Osteocyte (in vitro differentiated cells): ENCODE data around the gene TRIM44. TPM values are rescaled to one million over a fixed set of nuclear protein-coding genes. Genes with fewer than 3 reads are reported as not detected.

Experiments
- DNase-seq: peaks from one replicate; pipeline ENCODE4 v3.0.0; 2021; ENCODE audit warnings: mixed read lengths; ENCODE audit not compliant: unreplicated experiment; ENCODE audit errors: extremely low spot score
- H3K27ac Mint-ChIP-seq: one replicate; pipeline ENCODE4 v1.8.0; 2021; ENCODE audit warnings: mild to moderate bottlenecking, mixed read lengths; ENCODE audit not compliant: unreplicated experiment
- H3K27me3 Mint-ChIP-seq: one replicate; pipeline ENCODE4 v1.8.0; 2021; ENCODE audit warnings: mixed read lengths; ENCODE audit not compliant: unreplicated experiment
- H3K36me3 Mint-ChIP-seq: one replicate; pipeline ENCODE4 v1.8.0; 2021; ENCODE audit warnings: mixed read lengths; ENCODE audit not compliant: unreplicated experiment
- H3K4me1 Mint-ChIP-seq: one replicate; pipeline ENCODE4 v1.8.0; 2021; ENCODE audit warnings: mixed read lengths; ENCODE audit not compliant: unreplicated experiment
- H3K4me3 Mint-ChIP-seq: one replicate; pipeline ENCODE4 v1.8.0; 2021; ENCODE audit warnings: mild to moderate bottlenecking, moderate library complexity, mixed read lengths; ENCODE audit not compliant: unreplicated experiment
- H3K9me3 Mint-ChIP-seq: one replicate; pipeline ENCODE4 v1.8.0; 2021; ENCODE audit warnings: mixed read lengths; ENCODE audit not compliant: unreplicated experiment
- total RNA-seq: library from RNA; stranded (reverse); gene quantifications from 2 replicates; pipeline ENCODE4 v1.2.1, GENCODE V29; 2021
- TF ChIP-seq, protein P1 (sequence below): fragments of 200-600 bp; sonication (generic); IDR thresholded peaks from 2 replicates; pipeline ENCODE4 v1.5.0; 2021; ENCODE audit warnings: antibody characterized with exemption, mild to moderate bottlenecking, moderate library complexity

Gene TRIM44
- total RNA-seq, 1 donor from 2014 or later = 79.9 TPM

DNA sequence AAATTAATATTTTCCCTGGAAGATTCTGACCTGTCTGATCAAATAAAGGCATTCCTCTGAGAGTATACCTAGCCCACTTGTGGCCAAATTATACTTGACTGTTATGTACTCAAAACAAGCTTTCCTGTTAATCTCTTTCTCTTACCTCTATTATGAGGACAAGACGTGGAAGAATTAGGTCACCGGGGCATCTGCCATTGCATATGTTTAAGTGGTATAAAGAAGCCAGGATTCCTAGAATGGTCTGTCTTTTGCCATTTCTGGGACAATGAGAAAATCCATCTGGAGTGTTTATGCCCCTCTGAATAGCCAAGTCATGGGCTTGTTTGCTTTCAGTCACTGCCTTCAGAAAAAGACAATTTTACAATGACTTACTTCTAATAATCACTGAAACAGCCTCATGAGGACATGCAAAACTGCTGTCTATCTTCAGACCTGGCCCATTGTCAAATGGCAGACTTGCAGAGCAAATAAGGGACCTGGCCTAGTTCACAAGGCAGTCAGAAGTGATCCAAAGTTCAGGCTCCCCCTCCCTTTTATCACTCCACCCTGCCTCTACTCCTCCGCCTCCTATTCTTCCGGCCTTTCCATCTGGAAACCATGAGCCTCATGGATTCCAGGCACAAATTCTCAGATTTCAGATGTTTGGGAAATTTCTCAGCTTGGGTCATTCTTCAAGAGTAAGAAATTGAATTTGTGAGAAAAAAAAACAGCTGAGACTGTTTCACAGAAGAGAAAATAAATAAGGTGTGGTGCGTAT lies 153.2 kb downstream of the TRIM44 start:
- peaks cover 12% of the 10 kb centered on the region for H3K36me3 Mint-ChIP-seq
- TF ChIP-seq, protein P1, sequence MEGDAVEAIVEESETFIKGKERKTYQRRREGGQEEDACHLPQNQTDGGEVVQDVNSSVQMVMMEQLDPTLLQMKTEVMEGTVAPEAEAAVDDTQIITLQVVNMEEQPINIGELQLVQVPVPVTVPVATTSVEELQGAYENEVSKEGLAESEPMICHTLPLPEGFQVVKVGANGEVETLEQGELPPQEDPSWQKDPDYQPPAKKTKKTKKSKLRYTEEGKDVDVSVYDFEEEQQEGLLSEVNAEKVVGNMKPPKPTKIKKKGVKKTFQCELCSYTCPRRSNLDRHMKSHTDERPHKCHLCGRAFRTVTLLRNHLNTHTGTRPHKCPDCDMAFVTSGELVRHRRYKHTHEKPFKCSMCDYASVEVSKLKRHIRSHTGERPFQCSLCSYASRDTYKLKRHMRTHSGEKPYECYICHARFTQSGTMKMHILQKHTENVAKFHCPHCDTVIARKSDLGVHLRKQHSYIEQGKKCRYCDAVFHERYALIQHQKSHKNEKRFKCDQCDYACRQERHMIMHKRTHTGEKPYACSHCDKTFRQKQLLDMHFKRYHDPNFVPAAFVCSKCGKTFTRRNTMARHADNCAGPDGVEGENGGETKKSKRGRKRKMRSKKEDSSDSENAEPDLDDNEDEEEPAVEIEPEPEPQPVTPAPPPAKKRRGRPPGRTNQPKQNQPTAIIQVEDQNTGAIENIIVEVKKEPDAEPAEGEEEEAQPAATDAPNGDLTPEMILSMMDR = no peak
- no peak for DNase-seq

GRCh38 chr11:35820614-35821013 lies 158.0 kb downstream of the TRIM44 start:
- H3K9me3 Mint-ChIP-seq = no peaks in the 10 kb centered on the region
- H3K27me3 Mint-ChIP-seq = no peaks in the 10 kb centered on the region
- H3K36me3 Mint-ChIP-seq = peaks cover 9% of the 10 kb centered on the region
- peaks cover 28% of the 10 kb centered on the region for H3K4me1 Mint-ChIP-seq
- no peak overlapping the region for H3K27ac Mint-ChIP-seq
- TF ChIP-seq, protein P1 = no peak
- DNase-seq = no peak
- no peak overlapping the region for H3K4me3 Mint-ChIP-seq

More for the DNA sequence above, 153.2 kb downstream of the TRIM44 start:
- Mint-ChIP-seq H3K4me1 (peaks cover 33% of the 10 kb centered on the region), H3K27ac (peak overlapping the region; percentile 69), H3K4me3 (no peak overlapping the region), H3K27me3 (no peaks in the 10 kb centered on the region), H3K9me3 (no peaks in the 10 kb centered on the region)

- Mint-ChIP-seq H3K4me1 (peaks cover 14% of the 10 kb centered on the region), H3K27me3 (no peaks in the 10 kb centered on the region), H3K9me3 (no peaks in the 10 kb centered on the region), H3K27ac (no peak overlapping the region), H3K36me3 (peaks cover 4% of the 10 kb centered on the region), H3K4me3 (no peak overlapping the region)
- TF ChIP-seq, protein P1 = no peak
- no peak for DNase-seq
These were observed 160.4 kb downstream of the TRIM44 start for GRCh38 chr11:35822815-35823495.

DNA sequence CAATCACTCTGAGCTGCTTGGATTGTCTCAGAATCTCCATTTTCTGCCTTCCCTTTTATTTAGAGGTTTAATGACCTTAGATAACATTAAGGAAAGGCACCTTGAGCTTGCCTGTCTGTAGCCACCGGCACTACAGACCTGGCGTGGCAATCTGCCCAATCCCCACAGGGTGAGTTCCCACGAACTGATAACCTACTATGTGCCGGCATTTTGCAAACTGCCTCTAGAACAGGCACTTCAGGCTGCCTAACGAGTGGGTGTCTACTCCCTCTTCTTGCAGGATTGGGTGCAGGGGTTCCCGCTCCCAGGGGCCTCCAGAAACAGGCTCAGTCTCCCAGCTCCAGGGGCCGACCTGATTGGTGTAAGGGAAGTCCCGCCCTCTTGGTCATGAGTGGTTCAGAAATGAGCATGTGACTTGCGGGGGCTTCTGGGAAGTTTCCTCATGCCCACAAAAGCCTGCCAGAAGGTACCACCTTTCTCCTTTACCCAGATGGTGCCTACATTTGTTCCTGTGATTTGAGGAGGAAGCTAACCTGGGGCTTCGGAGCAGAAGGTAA lies 161.2 kb downstream of the TRIM44 start:
- Mint-ChIP-seq H3K36me3 (peaks cover 4% of the 10 kb centered on the region), H3K4me3 (no peak overlapping the region), H3K27ac (no peak overlapping the region), H3K27me3 (no peaks in the 10 kb centered on the region), H3K4me1 (peaks cover 14% of the 10 kb centered on the region), H3K9me3 (no peaks in the 10 kb centered on the region)
- no peak for DNase-seq
- TF ChIP-seq, protein P1 = no peak

DNA sequence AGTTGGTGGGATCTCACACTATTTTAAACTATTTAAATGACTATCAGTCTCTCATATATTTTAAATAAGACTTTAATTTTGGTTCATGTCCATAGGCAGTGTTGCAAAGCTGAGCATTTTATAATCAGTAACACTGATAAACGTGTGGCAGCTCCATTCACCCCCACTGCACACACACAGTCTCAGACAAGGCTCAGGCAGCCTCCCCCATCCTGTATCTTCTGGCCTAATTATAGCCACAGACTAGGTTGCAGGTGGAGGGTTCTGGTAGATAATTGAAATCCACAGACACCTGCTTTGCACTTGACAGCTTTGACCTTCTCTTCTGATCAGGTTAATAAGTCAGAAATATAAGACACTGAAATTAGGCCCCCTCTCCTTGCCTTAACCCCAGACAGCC lies 162.8 kb downstream of the TRIM44 start:
- H3K9me3 Mint-ChIP-seq = no peaks in the 10 kb centered on the region
- TF ChIP-seq, protein P1 = no peak
- no peak overlapping the region for H3K27ac Mint-ChIP-seq
- H3K36me3 Mint-ChIP-seq = no peaks in the 10 kb centered on the region
- no peak overlapping the region for H3K4me3 Mint-ChIP-seq
- H3K4me1 Mint-ChIP-seq = peaks cover 14% of the 10 kb centered on the region
- DNase-seq = peak; percentile 46
- no peaks in the 10 kb centered on the region for H3K27me3 Mint-ChIP-seq
